ENCODE measurements around the gene WDR82. TPM values are rescaled to one million over a fixed set of nuclear protein-coding genes. Genes with fewer than 3 reads are reported as not detected.

Gene WDR82
- total and polyA plus RNA-seq, 2 of the 8 experiments (the other 6 are each of a cell fraction or from before 2014, with no cell fraction given), result 33.5 to 82.7 TPM

DNA sequence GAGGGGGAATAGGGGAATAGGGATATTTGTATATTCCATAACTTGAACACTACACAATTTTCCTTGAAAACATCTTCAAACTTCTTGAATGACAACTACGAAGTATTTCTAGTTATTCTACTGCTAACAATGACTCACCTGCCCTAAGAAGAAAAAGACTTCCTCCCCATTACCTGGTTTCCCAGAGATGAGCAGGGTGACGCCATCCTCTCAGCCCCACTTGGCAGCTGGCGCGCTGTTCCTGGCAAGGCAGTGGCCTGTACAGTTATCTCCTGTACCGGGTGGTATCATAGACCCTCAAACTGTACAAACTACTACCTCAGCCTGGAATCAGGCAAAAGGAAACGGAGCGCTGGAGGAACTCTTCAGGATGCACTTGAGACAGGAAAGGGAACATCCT lies 10.4 kb downstream of the WDR82 start:
- no peak overlapping the region for H2AK5ac ChIP-seq (ENCODE audit: low read depth, low read length)
- H3K23me2 ChIP-seq (ENCODE audit: low read depth, low read length), result no peaks in the 10 kb centered on the region; the same call in 1 of the 2 replicates
- H2AFZ ChIP-seq (ENCODE audit: low read length), result no peak overlapping the region
- ChIA-PET POLR2A (ENCODE audit: partially characterized antibody) (interaction anchor here (0.8 to 2.6 kb wide), 3 partner anchors 10 to 22 kb away, joined by 3 to 10 read pairs (median 5); partner anchors contain the start of genes PPM1M and WDR82), CTCF (ENCODE audit: partially characterized antibody) (interaction anchor here (2.1 kb wide), 1 partner anchor 37 kb away, joined by 7 read pairs; no protein-coding TSS in a partner anchor)
- no peaks in the 10 kb centered on the region for H3K4me1 ChIP-seq (replicated peaks in 1 of 4; ENCODE audit: control insufficient read depth in 3 of 4, insufficient read depth in 4 of 4, low read length in 3 of 4)
- TF ChIP-seq JUN (IDR thresholded peaks at IDR 0.05; ENCODE audit: low read depth, low read length), result no peak
- no peak for TF ChIP-seq EZH2 (IDR thresholded peaks at IDR 0.05; ENCODE audit: low read depth, low read length, severe bottlenecking)
- TF ChIP-seq, protein P1, sequence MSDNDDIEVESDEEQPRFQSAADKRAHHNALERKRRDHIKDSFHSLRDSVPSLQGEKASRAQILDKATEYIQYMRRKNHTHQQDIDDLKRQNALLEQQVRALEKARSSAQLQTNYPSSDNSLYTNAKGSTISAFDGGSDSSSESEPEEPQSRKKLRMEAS (IDR thresholded peaks at IDR 0.05), result no peak
- no peak for TF ChIP-seq HDAC6 (IDR thresholded peaks at IDR 0.05; ENCODE audit: low read depth, low read length)
- TF ChIP-seq NANOG (IDR thresholded peaks at IDR 0.05; ENCODE audit: insufficient read depth, low read depth, low read length, poor library complexity, severe bottlenecking), result no peak
- no peak for TF ChIP-seq POLR2AphosphoS5 (IDR thresholded peaks at IDR 0.05; ENCODE audit: low read depth, low read length)
- no peak for TF ChIP-seq SRF (IDR thresholded peaks at IDR 0.05; ENCODE audit: low read depth, low read length)
- no peak overlapping the region for H3K27ac ChIP-seq (ENCODE audit: low read depth, low read length)
- no peak overlapping the region for H2BK120ac ChIP-seq (replicated peaks; ENCODE audit: low read depth, low read length)
- H3K4ac ChIP-seq (replicated peaks; ENCODE audit: insufficient read length, low read depth, low read length), result no peak overlapping the region
- WGBS, 2 experiments (ENCODE audit: extremely low coverage in 1 of 2, insufficient coverage in 1 of 2, insufficient read length in 1 of 2, insufficient replicate concordance in 2 of 2, low coverage in 1 of 2, low lambda C conversion rate in 2 of 2, missing lambda C conversion rate in 1 of 2), result 98% methylated on average over 7 of the region's 7 CpGs; no CpG with 5 or more reads in 1 of the 2 experiments
- H3K9ac ChIP-seq (replicated peaks in 1 of 4; ENCODE audit: extremely low read depth in 1 of 4, low read depth in 3 of 4, low read length in 3 of 4), result no peak overlapping the region; a peak in 1 of 7 replicates
- no peak overlapping the region for H3K4me3 ChIP-seq (ENCODE audit: extremely low read depth in 1 of 4, insufficient read depth in 2 of 4, low read depth in 3 of 4, low read length in 4 of 4)
- no peak overlapping the region for H3K4me2 ChIP-seq (ENCODE audit: insufficient read depth in 1 of 2, low read depth in 2 of 2, low read length in 2 of 2)
- no peak overlapping the region for H2BK15ac ChIP-seq (ENCODE audit: low read length)
- no peak overlapping the region for H4K8ac ChIP-seq (ENCODE audit: extremely low read depth, insufficient read depth, low read length)
- H2BK20ac ChIP-seq (ENCODE audit: low read length), result no peak overlapping the region
- peaks cover 13 to 14% of the 10 kb centered on the region in 2 experiments for H4K20me1 ChIP-seq (replicated peaks in 1 of 2; ENCODE audit: control insufficient read depth in 1 of 2, insufficient read depth in 2 of 2, low read length in 2 of 2)
- no peak overlapping the region for H4K5ac ChIP-seq (ENCODE audit: insufficient read length, low read depth, low read length)
- FAIRE-seq (no peak), DNase-seq (ENCODE audit: low read depth in 1 of 2, low spot score in 2 of 2) (no peak)
- no peak overlapping the region for H4K91ac ChIP-seq (replicated peaks; ENCODE audit: insufficient read length, low read length)
- H2BK5ac ChIP-seq (ENCODE audit: low read depth, low read length), result no peak overlapping the region
- no peak overlapping the region for H3K23ac ChIP-seq (ENCODE audit: insufficient read length)
- no peak overlapping the region for H3K18ac ChIP-seq (ENCODE audit: extremely low read depth, low read length)
- peaks cover 23 to 70% (median 50%) of the 10 kb centered on the region in 4 experiments for H3K36me3 ChIP-seq (ENCODE audit: control insufficient read depth in 2 of 4, insufficient read depth in 4 of 4, low read length in 3 of 4)
- peaks cover 14 to 63% of the 10 kb centered on the region in 2 experiments for H3K79me2 ChIP-seq (ENCODE audit: control insufficient read depth in 1 of 2, insufficient read depth in 2 of 2, low read length in 2 of 2)
- H2BK12ac ChIP-seq (ENCODE audit: low read depth, low read length), result no peak overlapping the region
- H3K14ac ChIP-seq (ENCODE audit: insufficient read length), result no peak overlapping the region
- no peaks in the 10 kb centered on the region for H3K27me3 ChIP-seq (replicated peaks in 1 of 4; ENCODE audit: control insufficient read depth in 3 of 4, extremely low read depth in 1 of 4, insufficient read depth in 3 of 4, low read length in 3 of 4)
- H3K79me1 ChIP-seq (ENCODE audit: low read depth, low read length), result peaks cover 8% of the 10 kb centered on the region
- no peak overlapping the region for H3K56ac ChIP-seq (replicated peaks; ENCODE audit: insufficient read length, low read depth, low read length)
- H3K9me3 ChIP-seq (ENCODE audit: insufficient read depth in 2 of 2, low read depth in 1 of 2, low read length in 1 of 2), result no peaks in the 10 kb centered on the region
